ENCODE measurements around the gene QSOX2.

Gene QSOX2

GRCh38 chr9:136187683-136188586 lies 57.7 kb downstream of the QSOX2 start:
- DNase-seq (ENCODE audit: low read depth in 2 of 2) = no peak
- no peak for TF ChIP-seq CTCF (IDR thresholded peaks at IDR 0.05; ENCODE audit: low read depth, low read length)
- no peak overlapping the region for H3K4me3 ChIP-seq (replicated peaks in 1 of 2; ENCODE audit: low read depth in 2 of 2, low read length in 2 of 2)

DNA sequence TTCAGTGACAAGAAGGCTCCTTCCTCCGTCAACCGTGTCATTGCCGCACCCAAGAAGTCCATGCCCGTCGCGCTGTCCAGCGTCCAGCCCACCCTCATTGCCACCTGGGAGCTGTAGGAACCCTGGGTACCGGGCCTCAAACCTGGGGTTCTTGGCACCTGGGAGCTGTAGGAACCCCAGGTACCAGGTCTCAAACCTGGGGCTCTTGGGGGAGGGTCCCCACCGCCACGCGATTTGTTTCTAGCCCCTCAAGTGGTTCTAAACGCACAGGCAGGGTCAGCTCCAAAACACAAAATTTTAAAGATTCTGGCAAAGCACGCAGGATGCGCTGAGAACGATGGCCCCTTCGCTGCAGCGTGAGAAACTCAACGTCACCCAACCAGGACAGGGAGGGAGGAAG lies 58.4 kb downstream of the QSOX2 start:
- DNase-seq (ENCODE audit: low read depth in 2 of 2) = no peak
- TF ChIP-seq CTCF (IDR thresholded peaks at IDR 0.05; ENCODE audit: low read depth, low read length) = no peak

DNA sequence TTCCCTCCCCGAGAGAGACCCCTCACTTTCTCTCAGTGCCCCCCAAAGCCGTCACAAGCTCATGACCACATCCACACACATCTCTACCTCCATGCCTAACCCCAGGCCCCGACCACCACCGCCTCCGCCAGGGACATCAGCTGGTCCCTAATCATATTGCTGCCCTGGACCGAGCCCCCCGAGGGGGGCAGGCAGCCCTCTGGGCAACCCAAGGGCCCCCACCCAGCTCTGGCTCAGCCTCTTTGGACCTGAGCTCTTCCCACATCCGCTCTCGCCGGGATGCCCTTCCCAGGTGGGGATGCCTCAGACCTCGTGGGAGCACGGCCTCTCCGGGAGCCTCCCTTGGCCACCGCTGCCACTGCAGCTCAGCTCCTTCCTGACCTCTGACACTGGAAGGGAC lies 59.2 kb downstream of the QSOX2 start:
- no peak for TF ChIP-seq CTCF (IDR thresholded peaks at IDR 0.05; ENCODE audit: low read depth, low read length)
- H3K4me3 ChIP-seq (replicated peaks in 1 of 2; ENCODE audit: low read depth in 2 of 2, low read length in 2 of 2) = no peak overlapping the region
- DNase-seq (ENCODE audit: low read depth in 2 of 2) = no peak

More for the DNA sequence above, 58.4 kb downstream of the QSOX2 start:
- H3K4me3 ChIP-seq (replicated peaks in 1 of 2; ENCODE audit: low read depth in 2 of 2, low read length in 2 of 2) = no peak overlapping the region

- no peak overlapping the region for H3K4me3 ChIP-seq (replicated peaks in 1 of 2; ENCODE audit: low read depth in 2 of 2, low read length in 2 of 2)
- TF ChIP-seq CTCF (IDR thresholded peaks at IDR 0.05; ENCODE audit: low read depth, low read length) = no peak
- no peak for DNase-seq (ENCODE audit: low read depth in 2 of 2)
These were observed 59.8 kb downstream of the QSOX2 start for GRCh38 chr9:136185596-136186366.

GRCh38 chr9:136185066-136185465 lies 60.5 kb downstream of the QSOX2 start:
- TF ChIP-seq CTCF (IDR thresholded peaks at IDR 0.05; ENCODE audit: low read depth, low read length) = no peak
- H3K4me3 ChIP-seq (replicated peaks in 1 of 2; ENCODE audit: low read depth in 2 of 2, low read length in 2 of 2) = no peak overlapping the region
- DNase-seq (ENCODE audit: low read depth in 2 of 2) = no peak

GRCh38 chr9:136182850-136183422 lies 62.7 kb downstream of the QSOX2 start:
- DNase-seq (ENCODE audit: low read depth in 2 of 2) = no peak
- no peak overlapping the region for H3K4me3 ChIP-seq (replicated peaks in 1 of 2; ENCODE audit: low read depth in 2 of 2, low read length in 2 of 2)
- no peak for TF ChIP-seq CTCF (IDR thresholded peaks at IDR 0.05; ENCODE audit: low read depth, low read length)

Measured in cardiac fibroblast (primary cell).